ENCODE data around the gene SFRP4. TPM values are rescaled to one million over a fixed set of nuclear protein-coding genes. Genes with fewer than 3 reads are reported as not detected.

The SFRP4 gene
- polyA plus RNA-seq, 1 of the 3 experiments (the other 2 are of a cell fraction): not detected

DNA sequence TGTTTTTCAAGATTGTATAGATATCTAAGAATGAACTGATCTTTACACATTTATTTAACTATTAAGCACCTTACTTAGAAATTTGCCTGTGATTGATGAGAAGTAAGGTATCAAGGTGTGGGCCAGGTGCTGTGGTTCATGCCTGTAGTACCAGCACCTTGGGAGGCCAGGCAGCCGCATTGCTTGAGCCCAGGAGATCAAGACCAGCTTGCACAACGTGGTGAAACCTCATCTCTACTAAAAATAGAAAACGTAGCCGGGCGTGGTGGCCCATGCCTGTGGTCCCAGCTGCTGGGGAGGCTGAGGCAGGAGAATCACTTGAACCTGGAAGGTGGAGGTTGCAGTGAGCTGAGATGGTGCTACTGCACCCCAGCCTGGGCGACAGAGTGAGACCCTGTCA, 34.5 kb downstream of the SFRP4 start (continued):
- no peak for TF ChIP-seq CHD2 (IDR thresholded peaks at IDR 0.05; ENCODE audit: low read length, partially characterized antibody)
- TF ChIP-seq SIN3A (IDR thresholded peaks at IDR 0.05; ENCODE audit: borderline replicate concordance, low read depth, low read length): no peak
- no peak for TF ChIP-seq MXI1 (IDR thresholded peaks at IDR 0.05; ENCODE audit: low read depth, low read length)
- TF ChIP-seq ELF1 (IDR thresholded peaks at IDR 0.05): no peak

Other genes with a start within 250 kb of the SFRP4 start
- not detected in 2 replicates for gene GPR141, start 233.1 kb downstream of the SFRP4 start, polyA plus RNA-seq (2012; rRNA removed)
- gene NME8, start 68.2 kb downstream of the SFRP4 start, polyA plus RNA-seq (2012; rRNA removed): not detected in 2 replicates
- 7.4 and 10.9 TPM in 2 replicates for gene EPDR1, start 3.8 kb upstream of the SFRP4 start, polyA plus RNA-seq (2012; rRNA removed)

All from SK-N-SH (cell line).